CD4-positive, CD25-positive, alpha-beta regulatory T cell (primary cell): ENCODE data around the gene C1orf21. TPM values are rescaled to one million over a fixed set of nuclear protein-coding genes. Genes with fewer than 3 reads are reported as not detected.

Experiments
- ATAC-seq, 2 donors: fragments of 150-1000 bp; cut with Tn5 transposase; one replicate each; pipeline ENCODE4 v1.10.0; 2021; ENCODE audit warnings: low read depth in 2 of 2, moderate number of reproducible peaks in 2 of 2, moderate library complexity in 1 of 2
- DNase-seq, 3 donors: peaks; one replicate each; pipeline versions ENCODE4 v3.0.0 to v3.0.0-alpha.2; 2012 to 2022; ENCODE audit warnings: mixed read lengths in 1 of 3
- H3K27ac ChIP-seq: one replicate; pipeline ENCODE4 v1.7.0; 2013; ENCODE audit warnings: mild to moderate bottlenecking, low read length; ENCODE audit not compliant: insufficient read depth, poor library complexity, severe bottlenecking
- H3K27me3 ChIP-seq: one replicate; pipeline ENCODE4 v1.7.0; 2013; ENCODE audit warnings: low read length; ENCODE audit not compliant: control insufficient read depth, insufficient read depth
- H3K36me3 ChIP-seq: one replicate; pipeline ENCODE4 v1.7.0; 2013; ENCODE audit warnings: mild to moderate bottlenecking, low read length, moderate library complexity; ENCODE audit not compliant: control insufficient read depth, insufficient read depth
- H3K4me1 ChIP-seq: 2 replicates; pipeline ENCODE4 v1.7.0; 2013; ENCODE audit warnings: mild to moderate bottlenecking, low read length; ENCODE audit not compliant: insufficient read depth, control insufficient read depth, poor library complexity, severe bottlenecking
- H3K4me3 ChIP-seq: one replicate; pipeline ENCODE4 v1.7.0; 2013; ENCODE audit warnings: low read depth, mild to moderate bottlenecking, low read length, moderate library complexity
- H3K9me3 ChIP-seq, 2 experiments: 1 replicate in 1 of 2; 2 replicates in 1 of 2; pipeline ENCODE4 v1.7.0; 2013; ENCODE audit warnings: low read length in 2 of 2, mild to moderate bottlenecking in 1 of 2, moderate library complexity in 1 of 2; ENCODE audit not compliant: control insufficient read depth in 2 of 2
- H3K27ac Mint-ChIP-seq, 3 donors: one replicate each; pipeline ENCODE4 v1.8.0; 2020 to 2022; ENCODE audit warnings: mild to moderate bottlenecking in 3 of 3, mixed read lengths in 3 of 3, moderate library complexity in 2 of 3
- H3K27me3 Mint-ChIP-seq: one replicate; pipeline ENCODE4 v1.8.0; 2022; ENCODE audit warnings: mild to moderate bottlenecking, mixed read lengths
- H3K36me3 Mint-ChIP-seq: one replicate; pipeline ENCODE4 v1.8.0; 2020; ENCODE audit warnings: mixed read lengths
- H3K4me1 Mint-ChIP-seq, 4 donors: one replicate each; pipeline ENCODE4 v1.8.0; 2020 to 2022; ENCODE audit warnings: mixed read lengths in 4 of 4, mild to moderate bottlenecking in 1 of 4
- H3K4me3 Mint-ChIP-seq, 4 donors: one replicate each; pipeline ENCODE4 v1.8.0; 2020 to 2022; ENCODE audit warnings: mild to moderate bottlenecking in 4 of 4, mixed read lengths in 4 of 4, moderate library complexity in 3 of 4
- H3K9me3 Mint-ChIP-seq, 7 donors: one replicate each; pipeline ENCODE4 v1.8.0; 2020 to 2022; ENCODE audit warnings: mixed read lengths in 7 of 7, mild to moderate bottlenecking in 3 of 7, moderate library complexity in 2 of 7
- polyA plus RNA-seq, 4 donors: library from polyadenylated mRNA; unstranded; fragments of 300-500 nt; fragmentation: Illumina TruSeq; gene quantifications; one replicate each; pipeline ENCODE4 v1.2.3, GENCODE V29; 2021
- total RNA-seq: library from RNA; stranded (reverse); gene quantifications from one replicate; pipeline ENCODE4 v1.2.3, GENCODE V29; 2022

C1orf21 gene
- total and polyA plus RNA-seq, 5 donors from 2014 or later: 0.05 to 0.59 TPM; not detected in 3

DNA sequence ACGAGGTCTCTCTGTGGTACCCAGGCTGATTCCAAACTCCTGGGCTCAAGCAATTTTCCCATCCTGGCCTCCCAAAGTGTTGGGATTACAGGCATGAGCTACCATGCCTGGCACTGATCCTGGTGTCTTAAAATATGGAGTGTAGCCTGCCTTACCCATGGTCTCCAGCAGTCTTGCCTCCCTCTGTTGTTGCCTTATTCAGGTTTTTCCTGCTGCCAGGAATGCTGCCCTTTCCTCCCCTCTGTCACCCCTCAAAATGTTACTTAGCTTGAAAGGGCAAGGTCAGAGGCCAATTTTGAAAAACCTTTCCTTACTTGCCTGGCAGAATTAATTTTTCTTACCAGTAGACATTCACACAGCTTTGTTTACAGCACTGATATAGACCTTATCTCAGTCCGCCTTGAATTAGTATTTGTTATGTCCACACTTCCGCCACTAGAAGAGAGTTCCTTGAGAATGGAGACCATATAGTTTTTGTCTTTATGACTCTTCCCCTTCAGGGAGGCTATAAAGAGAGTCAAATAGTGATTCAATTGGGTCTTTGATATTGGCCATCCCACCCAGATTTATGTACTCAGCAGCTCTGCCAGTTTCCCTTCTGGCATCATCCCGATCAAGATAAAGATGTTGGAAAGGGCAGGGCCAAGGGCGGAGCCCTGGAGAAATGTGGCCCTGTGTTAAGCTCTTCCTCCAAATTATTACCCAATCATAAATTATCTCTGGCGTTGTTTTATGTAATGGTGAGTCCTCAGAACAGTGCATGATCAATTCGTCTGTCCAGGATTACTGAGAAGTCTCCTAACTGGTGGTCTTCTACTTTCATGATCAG is 38.8 kb downstream of the C1orf21 start:
- Histone ChIP-seq H3K36me3 (no peaks in the 10 kb centered on the region), H3K27me3 (peaks cover 2% of the 10 kb centered on the region), H3K9me3 (no peaks in the 10 kb centered on the region), H3K27ac (no peak overlapping the region), H3K4me1 (no peaks in the 10 kb centered on the region), H3K4me3 (no peak overlapping the region)
- H3K4me3 Mint-ChIP-seq: no peak overlapping the region
- DNase-seq (no peak), ATAC-seq (no peak)
- H3K27ac Mint-ChIP-seq: no peak overlapping the region
- H3K9me3 Mint-ChIP-seq: peaks cover 0 to 7% (median 0%) of the 10 kb centered on the region in 7 donors
- peaks cover 4% of the 10 kb centered on the region for H3K27me3 Mint-ChIP-seq
- no peaks in the 10 kb centered on the region for H3K36me3 Mint-ChIP-seq
- no peaks in the 10 kb centered on the region for H3K4me1 Mint-ChIP-seq

DNA sequence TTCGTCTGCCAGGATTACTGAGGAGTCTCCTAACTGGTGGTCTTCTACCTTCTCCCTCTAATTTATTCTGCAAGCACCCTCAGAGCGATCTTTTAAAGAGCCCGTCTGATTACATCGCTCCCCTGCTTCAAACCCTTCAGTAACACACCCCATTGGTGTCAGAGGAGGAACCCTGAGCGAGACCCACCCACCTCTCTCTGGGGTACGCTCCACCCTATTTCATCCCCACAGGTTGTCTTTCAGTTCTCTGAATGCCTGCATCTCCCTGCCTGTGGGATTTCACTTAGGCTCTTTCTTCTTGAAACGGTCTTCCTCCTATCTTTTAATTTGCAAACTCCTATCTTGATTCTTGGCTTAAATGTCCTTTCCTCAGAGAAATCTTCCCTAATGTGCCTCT is 39.4 kb downstream of the C1orf21 start:
- Histone ChIP-seq H3K4me1 (no peaks in the 10 kb centered on the region), H3K27me3 (peaks cover 2% of the 10 kb centered on the region), H3K27ac (no peak overlapping the region), H3K9me3 (no peaks in the 10 kb centered on the region), H3K36me3 (no peaks in the 10 kb centered on the region), H3K4me3 (no peak overlapping the region)
- Mint-ChIP-seq H3K27ac (no peak overlapping the region), H3K4me3 (no peak overlapping the region), H3K9me3 (peaks cover 0 to 7% (median 0%) of the 10 kb centered on the region in 7 donors), H3K27me3 (peaks cover 4% of the 10 kb centered on the region), H3K36me3 (no peaks in the 10 kb centered on the region), H3K4me1 (no peaks in the 10 kb centered on the region)
- no peak for DNase-seq
- ATAC-seq: no peak

DNA sequence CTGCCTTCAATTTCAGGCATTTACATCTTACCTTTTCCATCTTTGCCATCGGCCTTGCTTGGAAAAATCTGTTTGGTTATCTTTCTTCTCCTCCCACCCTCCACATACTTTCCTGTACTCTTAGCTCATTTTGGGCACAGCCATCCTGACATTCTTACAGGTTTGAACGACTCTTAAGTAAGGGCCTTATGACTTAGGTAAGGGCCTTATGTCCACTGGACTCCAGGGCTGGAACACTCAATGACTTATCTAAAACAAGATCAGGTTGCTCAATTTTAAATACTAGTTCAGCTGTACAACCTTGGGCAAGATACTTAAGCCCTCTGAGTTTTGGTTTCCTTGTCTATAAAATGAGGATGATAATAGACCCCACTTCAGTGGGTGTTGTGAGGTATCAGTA is 40.9 kb downstream of the C1orf21 start:
- Mint-ChIP-seq H3K9me3 (peaks cover 0 to 7% (median 0%) of the 10 kb centered on the region in 7 donors), H3K4me3 (no peak overlapping the region), H3K27ac (no peak overlapping the region), H3K27me3 (peaks cover 14% of the 10 kb centered on the region), H3K36me3 (no peaks in the 10 kb centered on the region), H3K4me1 (no peaks in the 10 kb centered on the region)
- ATAC-seq (no peak), DNase-seq (no peak)
- no peaks in the 10 kb centered on the region for H3K36me3 ChIP-seq
- H3K9me3 ChIP-seq: no peaks in the 10 kb centered on the region
- no peaks in the 10 kb centered on the region for H3K4me1 ChIP-seq
- H3K27ac ChIP-seq: no peak overlapping the region
- no peak overlapping the region for H3K4me3 ChIP-seq
- H3K27me3 ChIP-seq: peaks cover 2% of the 10 kb centered on the region

DNA sequence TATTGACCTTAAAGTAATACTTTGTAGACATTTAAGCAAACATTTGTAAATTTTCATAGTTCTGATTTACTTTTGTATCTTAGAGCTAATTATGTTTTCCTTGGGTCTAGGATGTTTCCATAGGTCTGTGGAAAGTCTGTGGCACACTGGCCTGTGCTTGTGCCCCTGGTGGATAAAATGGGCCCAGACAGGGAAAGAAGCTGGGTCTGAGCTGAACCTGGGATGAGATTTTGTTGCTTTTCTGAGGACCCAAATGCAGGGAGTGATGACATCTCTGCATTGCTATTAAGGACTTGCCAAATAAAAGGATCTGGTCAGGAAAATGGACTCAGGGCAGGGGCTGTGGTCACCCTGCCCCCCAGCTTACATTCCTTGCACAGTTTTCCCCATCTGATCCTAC is 41.8 kb downstream of the C1orf21 start:
- Histone ChIP-seq H3K36me3 (no peaks in the 10 kb centered on the region), H3K27me3 (peaks cover 2% of the 10 kb centered on the region), H3K4me3 (no peak overlapping the region), H3K9me3 (no peaks in the 10 kb centered on the region), H3K27ac (no peak overlapping the region), H3K4me1 (no peaks in the 10 kb centered on the region)
- H3K27ac Mint-ChIP-seq: no peak overlapping the region
- H3K27me3 Mint-ChIP-seq: peaks cover 14% of the 10 kb centered on the region
- no peak for DNase-seq
- no peak overlapping the region for H3K4me3 Mint-ChIP-seq
- no peaks in the 10 kb centered on the region for H3K36me3 Mint-ChIP-seq
- no peak for ATAC-seq
- H3K4me1 Mint-ChIP-seq: no peaks in the 10 kb centered on the region
- peaks cover 0 to 6% (median 0%) of the 10 kb centered on the region in 7 donors for H3K9me3 Mint-ChIP-seq

DNA sequence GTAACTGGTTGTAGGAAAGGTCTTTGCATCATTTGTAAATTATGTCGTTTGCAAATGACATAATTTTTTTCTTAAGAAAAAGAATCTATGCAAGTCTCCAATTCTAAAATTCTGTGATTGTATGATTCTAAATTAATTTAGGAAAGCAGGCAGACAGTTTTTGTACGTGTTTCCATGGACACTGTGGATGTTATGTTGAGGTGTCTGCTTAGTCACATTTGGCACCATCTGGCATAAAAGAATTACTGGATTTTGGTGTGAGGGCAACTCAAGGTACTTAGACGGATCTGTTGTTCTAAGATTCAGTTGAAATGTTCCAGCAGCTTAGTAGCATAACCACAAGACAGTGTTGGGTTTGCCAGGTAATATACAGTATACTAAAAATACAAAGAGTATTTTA is 42.5 kb downstream of the C1orf21 start:
- peaks cover 0 to 6% (median 0%) of the 10 kb centered on the region in 7 donors for H3K9me3 Mint-ChIP-seq
- Histone ChIP-seq H3K27me3 (peaks cover 3% of the 10 kb centered on the region), H3K9me3 (no peaks in the 10 kb centered on the region), H3K4me3 (no peak overlapping the region), H3K4me1 (no peaks in the 10 kb centered on the region), H3K36me3 (no peaks in the 10 kb centered on the region), H3K27ac (no peak overlapping the region)
- H3K27ac Mint-ChIP-seq: no peak overlapping the region
- H3K4me1 Mint-ChIP-seq: no peaks in the 10 kb centered on the region
- DNase-seq (no peak), ATAC-seq (no peak)
- peaks cover 14% of the 10 kb centered on the region for H3K27me3 Mint-ChIP-seq
- no peak overlapping the region for H3K4me3 Mint-ChIP-seq
- no peaks in the 10 kb centered on the region for H3K36me3 Mint-ChIP-seq

DNA sequence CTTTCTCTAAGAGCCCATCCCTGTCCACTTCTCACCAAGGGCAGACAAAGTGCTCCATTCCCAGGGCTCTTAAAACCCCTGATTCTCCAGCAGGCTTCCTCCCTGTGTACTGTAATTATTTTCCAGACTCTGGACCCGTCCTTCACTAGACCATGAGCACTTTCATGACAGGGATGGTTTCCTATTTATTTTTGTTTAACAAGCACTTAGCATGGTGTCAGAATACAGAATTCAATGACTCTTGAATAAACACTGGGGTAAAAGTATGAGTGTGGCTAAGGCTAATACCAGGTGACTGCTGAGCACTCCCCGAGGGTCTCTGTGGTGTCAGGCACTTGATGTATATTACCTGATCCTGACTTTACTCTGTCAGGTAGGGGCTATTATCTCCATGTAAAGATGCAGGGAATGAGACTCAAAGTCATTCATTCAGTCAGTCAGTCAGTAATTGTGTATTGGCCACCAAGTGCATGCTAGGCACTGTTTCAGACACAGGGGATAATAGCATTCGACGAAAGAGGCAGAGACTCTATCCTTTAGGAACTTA is 47.2 kb downstream of the C1orf21 start:
- Mint-ChIP-seq H3K4me1 (no peaks in the 10 kb centered on the region), H3K27ac (no peak overlapping the region), H3K9me3 (peaks cover 0 to 6% (median 0%) of the 10 kb centered on the region in 7 donors), H3K36me3 (no peaks in the 10 kb centered on the region), H3K27me3 (peaks cover 9% of the 10 kb centered on the region), H3K4me3 (no peak overlapping the region)
- H3K36me3 ChIP-seq: no peaks in the 10 kb centered on the region
- no peak overlapping the region for H3K4me3 ChIP-seq
- no peaks in the 10 kb centered on the region for H3K4me1 ChIP-seq
- H3K9me3 ChIP-seq: no peaks in the 10 kb centered on the region
- peaks cover 2% of the 10 kb centered on the region for H3K27me3 ChIP-seq
- DNase-seq (no peak), ATAC-seq (no peak)
- H3K27ac ChIP-seq: no peak overlapping the region

DNA sequence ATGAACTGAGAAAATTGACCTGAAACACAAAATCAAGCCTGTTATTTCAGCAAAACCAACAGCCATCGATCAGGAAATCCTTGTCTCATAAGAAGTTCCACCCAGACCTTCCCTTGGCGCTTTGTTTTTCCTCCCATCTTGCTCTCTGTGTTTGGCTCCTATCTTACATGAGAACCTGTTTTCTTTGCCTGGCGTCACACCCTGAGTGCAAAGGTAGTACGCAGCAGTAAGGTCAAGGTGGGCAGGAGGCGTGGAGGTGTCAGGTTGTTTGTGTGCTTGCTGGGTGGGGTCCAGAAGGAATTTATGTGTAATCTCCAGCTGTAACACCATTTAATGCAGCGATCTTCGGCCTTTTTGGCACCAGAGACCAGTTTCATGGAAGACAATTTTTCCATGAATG is 50.5 kb downstream of the C1orf21 start:
- Histone ChIP-seq H3K36me3 (no peaks in the 10 kb centered on the region), H3K27me3 (peaks cover 2% of the 10 kb centered on the region), H3K4me3 (no peak overlapping the region), H3K27ac (no peak overlapping the region), H3K9me3 (no peaks in the 10 kb centered on the region), H3K4me1 (no peaks in the 10 kb centered on the region)
- Mint-ChIP-seq H3K4me3 (no peak overlapping the region), H3K4me1 (no peaks in the 10 kb centered on the region), H3K27ac (no peak overlapping the region), H3K27me3 (peaks cover under 1% of the 10 kb centered on the region), H3K9me3 (no peaks in the 10 kb centered on the region), H3K36me3 (no peaks in the 10 kb centered on the region)
- ATAC-seq (no peak), DNase-seq (no peak)

DNA sequence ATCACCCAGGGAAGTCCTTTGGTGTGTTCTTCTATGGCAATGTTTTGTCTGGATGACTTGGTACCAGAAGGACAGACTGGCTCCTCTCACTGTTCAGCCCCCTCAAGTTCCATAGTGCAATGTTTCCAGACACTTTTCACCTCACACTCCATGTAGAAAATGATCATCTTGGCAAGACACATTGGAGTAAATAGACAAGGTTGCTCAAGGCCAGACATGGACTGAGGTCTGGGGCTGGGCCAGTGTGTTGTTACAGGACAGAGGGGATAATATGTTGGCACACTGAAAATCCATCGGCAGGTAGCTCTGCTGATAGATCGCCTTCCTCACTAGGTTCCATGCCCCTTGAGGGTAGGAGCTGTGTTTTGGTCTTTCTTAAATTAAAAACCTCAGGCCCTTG is 51.5 kb downstream of the C1orf21 start:
- Mint-ChIP-seq H3K4me1 (no peaks in the 10 kb centered on the region), H3K27me3 (no peaks in the 10 kb centered on the region), H3K9me3 (peaks cover 0 to 2% (median 0%) of the 10 kb centered on the region in 7 donors), H3K4me3 (no peak overlapping the region), H3K27ac (no peak overlapping the region), H3K36me3 (no peaks in the 10 kb centered on the region)
- no peak overlapping the region for H3K27ac ChIP-seq
- H3K4me1 ChIP-seq: no peaks in the 10 kb centered on the region
- peaks cover 2% of the 10 kb centered on the region for H3K27me3 ChIP-seq
- H3K4me3 ChIP-seq: no peak overlapping the region
- DNase-seq (no peak), ATAC-seq (no peak)
- no peaks in the 10 kb centered on the region for H3K36me3 ChIP-seq
- no peaks in the 10 kb centered on the region for H3K9me3 ChIP-seq
